GM19035 (cell line): ENCODE results near the gene CPNE4.
"Not testable (repeated sequence)": the region's sequence is repeated elsewhere in the genome, so short reads cannot be mapped to it uniquely, and the experiment has no call there.

Source experiments
- ATAC-seq: cut with Tn5 transposase; IDR thresholded peaks from one replicate; pipeline ENCODE4 v1.9.1; 2021; ENCODE audit not compliant: unreplicated experiment

The CPNE4 gene

GRCh38 chr3:132034486-132035464, at the start of gene CPNE4:
TSS of gene CPNE4 (minus strand) at chr3:132035014.
- peak; percentile 94 for ATAC-seq

- no peak for ATAC-seq
Measured at GRCh38 chr3:132083583-132084279, 48.9 kb upstream of the CPNE4 start.

GRCh38 chr3:132083159-132083558, 48.3 kb upstream of the CPNE4 start:
- no peak for ATAC-seq

GRCh38 chr3:132079147-132079546, 44.3 kb upstream of the CPNE4 start:
- ATAC-seq, result no peak

DNA sequence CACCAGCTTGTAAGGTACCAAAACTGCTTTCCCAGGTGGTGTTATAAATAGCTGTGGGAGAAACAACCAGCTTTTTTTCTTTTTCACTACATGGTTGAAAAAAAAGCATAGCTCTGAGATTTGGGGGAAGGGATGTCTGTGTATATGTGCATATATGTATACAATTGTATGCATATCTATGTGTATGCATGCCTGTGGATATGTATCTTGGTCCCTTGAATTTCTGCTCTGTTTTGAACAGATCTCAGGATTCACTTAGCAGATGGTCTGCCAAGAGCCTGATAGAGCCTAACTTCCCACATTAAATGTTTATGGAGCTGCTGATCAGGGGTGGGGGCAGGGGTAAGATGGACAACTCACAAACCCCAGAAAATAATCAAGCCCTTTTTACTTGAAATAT, 39.0 kb upstream of the CPNE4 start:
- no peak for ATAC-seq

GRCh38 chr3:132071043-132071442, 36.2 kb upstream of the CPNE4 start:
- no peak for ATAC-seq

- ATAC-seq, result no peak
Measured at GRCh38 chr3:132064114-132064513, 29.3 kb upstream of the CPNE4 start.

DNA sequence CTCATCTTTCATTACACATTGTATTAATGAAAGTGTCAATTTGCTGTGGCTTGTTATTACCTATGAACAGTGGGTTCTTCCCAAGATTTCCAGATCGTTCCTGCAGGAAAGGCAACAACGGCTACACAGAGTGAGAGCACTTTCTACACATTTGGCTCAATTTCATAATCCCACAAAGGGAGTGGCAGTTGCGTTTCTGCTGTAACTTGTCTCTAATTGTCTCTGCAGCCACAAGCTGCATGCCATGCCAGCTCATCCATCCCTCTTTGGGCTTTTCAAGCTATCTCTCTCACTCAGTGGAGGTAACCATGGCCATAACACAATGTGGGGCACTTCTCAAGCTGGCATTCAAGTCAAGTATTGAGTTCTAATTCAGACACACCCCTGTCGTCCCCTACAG, 27.7 kb upstream of the CPNE4 start:
- no peak for ATAC-seq

- ATAC-seq, result no peak
Measured at GRCh38 chr3:132055872-132056271, 21.1 kb upstream of the CPNE4 start.

- no peak for ATAC-seq
Measured at GRCh38 chr3:132047209-132047608, 12.4 kb upstream of the CPNE4 start.

GRCh38 chr3:132044874-132045273, 10.1 kb upstream of the CPNE4 start:
- ATAC-seq, result not testable (repeated sequence)

DNA sequence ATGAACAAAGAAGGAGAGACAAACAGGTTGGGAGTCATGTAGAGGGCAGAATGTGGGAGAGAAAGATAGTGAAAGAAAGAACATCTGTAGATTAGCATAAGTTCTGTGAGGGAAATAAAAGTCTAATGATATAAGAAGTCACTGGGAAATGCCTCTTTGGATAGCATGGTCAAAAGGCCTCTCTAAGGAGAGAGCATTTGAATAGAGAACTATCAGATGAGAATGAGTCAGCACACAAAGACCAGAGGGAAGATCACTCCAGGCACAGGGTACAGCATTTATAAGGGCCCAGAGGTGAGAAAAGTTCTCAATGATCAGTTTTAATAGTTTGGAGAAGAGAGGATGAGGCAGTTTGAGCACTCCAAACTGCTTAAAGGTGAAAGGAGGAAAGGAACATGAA, 7.9 kb upstream of the CPNE4 start:
- no peak for ATAC-seq

GRCh38 chr3:132038198-132038825, 3.5 kb upstream of the CPNE4 start:
- no peak for ATAC-seq

DNA sequence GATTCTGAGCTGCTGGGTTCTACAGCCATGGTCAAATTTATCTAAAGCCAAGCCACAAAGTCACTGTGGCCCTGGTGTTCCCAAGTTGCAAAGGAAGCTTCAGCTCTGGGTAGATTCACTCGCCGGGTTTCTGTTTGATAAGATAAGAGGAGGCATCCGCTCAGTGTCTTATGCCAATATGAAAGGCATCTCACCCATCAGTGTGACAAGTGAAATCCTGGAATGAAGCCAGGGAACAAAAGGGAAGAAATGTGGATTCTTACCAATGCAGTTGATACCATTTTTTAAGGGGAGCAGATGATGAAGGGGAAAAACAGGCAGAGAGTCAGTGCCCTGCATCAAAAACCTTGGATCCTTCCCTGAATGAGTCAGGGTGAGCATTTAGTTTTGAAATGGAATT, 2.8 kb upstream of the CPNE4 start:
- no peak for ATAC-seq

DNA sequence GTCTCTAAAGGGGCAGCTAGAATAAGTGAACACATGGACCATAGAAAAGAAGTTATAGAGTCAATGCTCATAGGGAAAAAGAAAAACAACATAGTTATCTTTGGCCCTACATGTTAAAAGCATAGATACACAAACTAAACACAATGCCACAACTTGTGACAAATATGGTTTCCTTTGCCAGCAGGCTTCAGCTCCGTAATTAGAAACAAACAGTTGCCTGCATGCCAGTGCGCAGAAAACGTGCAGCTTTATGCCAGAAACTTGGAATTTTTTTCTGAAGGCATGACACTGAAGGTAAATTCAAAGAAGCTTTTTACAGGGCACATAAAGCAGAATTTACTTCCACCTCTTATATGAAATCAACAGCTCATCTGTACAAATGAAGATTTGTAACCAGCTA, 2.2 kb upstream of the CPNE4 start:
- ATAC-seq, result no peak

GRCh38 chr3:132034097-132034485, 723 bp downstream of the CPNE4 start:
- ATAC-seq, result no peak

DNA sequence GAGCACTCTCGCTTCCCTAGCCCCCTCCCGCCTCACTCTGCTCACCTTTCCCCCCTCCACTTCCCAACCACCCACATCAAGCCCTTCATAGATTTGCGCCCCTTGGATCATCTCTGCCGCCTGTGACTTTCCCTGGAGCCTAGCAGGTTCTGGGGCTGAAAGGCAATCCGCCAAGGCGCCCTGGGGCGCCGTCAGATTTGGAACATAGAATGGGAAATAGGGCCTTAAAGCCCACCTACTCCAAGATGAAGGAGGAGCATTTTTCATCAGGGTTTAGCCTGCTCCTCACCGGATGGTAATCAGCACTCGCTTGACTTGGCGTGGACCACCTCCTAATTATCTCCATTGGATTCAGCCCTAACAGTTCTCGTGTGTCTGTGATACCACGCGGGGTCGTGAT, 1.3 kb downstream of the CPNE4 start:
- no peak for ATAC-seq

DNA sequence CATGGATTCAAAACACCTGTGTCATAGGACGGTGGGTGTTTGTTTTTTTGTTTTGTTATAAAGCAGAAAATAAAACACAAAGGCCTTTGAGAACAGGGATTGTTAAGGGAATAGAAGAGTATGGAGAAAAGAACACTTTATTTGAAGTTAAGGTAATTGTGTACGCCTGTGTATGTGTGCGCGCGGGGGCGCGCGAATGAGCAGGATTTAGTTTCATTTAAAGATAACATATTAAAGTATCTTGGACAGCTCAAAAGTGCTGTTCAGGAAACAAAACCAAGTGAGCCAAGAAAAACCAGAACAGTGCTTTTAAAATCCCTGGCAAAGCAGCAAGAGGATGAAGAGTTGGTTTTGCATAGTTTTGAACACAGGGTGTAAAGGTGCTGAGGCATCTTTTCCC, 1.9 kb downstream of the CPNE4 start:
- no peak for ATAC-seq

DNA sequence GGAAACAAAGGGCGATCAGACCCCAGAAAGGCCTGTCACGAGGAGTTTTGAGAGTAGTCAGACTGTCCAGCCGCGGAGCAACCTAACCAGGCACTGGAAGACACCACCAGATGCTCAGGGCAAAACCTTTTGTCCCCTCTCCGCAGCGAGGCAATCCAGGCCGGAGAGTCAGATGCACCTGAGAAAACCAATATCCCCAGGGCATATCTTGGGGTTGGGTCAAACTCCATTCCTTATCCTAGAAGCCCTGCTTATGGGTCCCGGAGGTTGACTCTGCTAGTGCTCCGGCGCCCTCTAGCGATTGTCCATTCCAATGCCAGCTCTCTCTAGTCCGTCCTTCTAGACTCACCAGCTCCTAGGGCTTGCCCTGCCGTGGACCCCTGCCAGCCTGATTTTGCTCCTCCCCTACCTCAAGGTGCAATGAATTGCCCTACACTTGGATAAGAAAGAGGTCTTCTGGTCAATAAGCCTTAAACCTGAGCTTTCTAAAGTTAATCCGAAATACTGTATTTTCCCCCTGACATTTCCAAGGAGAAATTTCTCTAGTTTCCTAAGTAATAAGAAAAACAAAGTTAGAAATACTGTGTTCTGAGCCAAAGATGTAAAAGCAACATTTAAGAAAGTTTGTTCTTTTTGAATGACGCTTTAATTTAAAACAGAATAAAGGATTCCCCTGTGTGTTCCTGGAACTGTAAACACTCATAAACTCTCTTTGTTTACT, 5.5 kb downstream of the CPNE4 start:
- ATAC-seq, result peak; percentile 83

- ATAC-seq, result no peak
Measured at GRCh38 chr3:132022914-132023313, 11.9 kb downstream of the CPNE4 start.

DNA sequence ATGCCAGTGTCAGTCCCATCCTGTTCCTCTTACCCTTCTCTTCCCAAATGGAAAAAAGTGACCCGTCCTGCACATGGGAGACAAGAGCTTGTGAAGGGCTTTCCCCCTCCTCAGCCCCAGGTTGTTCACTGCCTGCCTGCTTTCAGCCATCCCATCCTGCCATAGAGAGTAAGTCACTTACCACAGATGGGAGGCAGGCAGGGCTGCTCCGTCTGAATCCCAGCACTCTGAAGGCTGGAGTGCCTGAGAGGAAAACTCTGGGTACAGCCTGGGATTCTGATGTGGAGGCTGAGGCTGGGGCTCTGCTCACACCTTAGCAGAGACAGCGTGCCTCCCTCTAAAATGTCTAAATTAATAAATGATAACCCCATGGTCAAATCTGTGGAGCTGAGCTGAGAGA, 14.8 kb downstream of the CPNE4 start:
- ATAC-seq, result no peak
